Subcutaneous preadipocyte (primary cell): ENCODE data around the gene C2orf80. TPM values are rescaled to one million over a fixed set of nuclear protein-coding genes. Genes with fewer than 3 reads are reported as not detected.

ENCODE experiments used
- total RNA-seq: library from RNA; depleted of rRNA; stranded (reverse); fragments of >200 nt; gene quantifications from 2 replicates; pipeline ENCODE4 v1.2.3, GENCODE V29; 2012

The C2orf80 gene
- not detected in 2 replicates for total RNA-seq

DNA sequence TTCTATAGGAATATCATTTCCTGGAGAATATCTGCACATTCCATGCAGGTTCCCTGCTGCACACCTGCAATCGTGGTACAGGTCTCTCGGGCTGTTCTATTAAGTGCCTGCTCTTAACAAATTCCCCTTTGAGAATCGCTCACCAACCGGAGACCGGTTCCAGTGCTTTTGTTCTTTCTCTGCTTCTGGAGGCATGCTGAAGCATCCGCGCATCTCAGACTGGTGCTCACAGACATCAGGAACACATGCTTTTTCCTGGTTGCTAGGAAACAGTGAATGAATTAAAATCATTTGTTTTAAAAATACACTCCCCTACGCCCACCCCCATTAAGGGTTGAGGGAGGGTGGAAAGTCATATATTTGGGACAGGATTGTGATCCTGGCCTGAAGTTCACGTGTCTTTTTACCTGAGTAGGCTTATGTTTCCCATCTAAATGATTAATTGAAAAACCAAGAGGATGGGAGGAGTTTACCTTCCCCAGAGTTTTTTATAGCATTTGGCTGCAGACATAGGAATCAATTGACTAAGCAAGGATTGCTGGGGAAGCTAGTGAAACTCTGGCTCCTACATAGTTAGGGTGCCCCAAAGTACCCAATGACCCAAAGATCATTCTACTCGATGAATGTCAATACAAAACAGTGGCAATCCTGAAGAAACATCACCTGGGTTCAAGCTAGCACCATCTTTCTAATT lies at the start of gene C2orf80:
TSS of gene C2orf80 (minus strand) at position 221 of the 694 bp plus-strand sequence. CDS start 3,044 bp downstream, outside the sequence.

DNA sequence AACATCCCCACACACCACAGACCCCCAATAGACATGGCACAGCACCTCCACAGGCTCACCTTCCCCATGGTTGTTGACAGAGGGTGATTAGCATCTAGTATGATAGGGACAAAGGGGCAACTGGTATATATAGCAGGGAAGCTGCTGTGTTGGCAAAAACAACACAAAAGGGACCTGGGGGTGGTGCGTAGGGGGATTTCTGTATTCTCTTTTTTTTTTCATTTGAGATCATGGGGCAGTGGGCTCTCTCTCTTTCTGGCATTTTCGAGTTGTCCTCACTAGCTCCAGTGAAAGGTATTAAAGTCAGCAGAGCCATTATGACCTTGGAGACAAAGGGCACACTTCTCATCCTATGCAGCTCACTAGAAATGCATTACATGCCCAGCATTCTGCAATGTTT lies 26.3 kb downstream of the C2orf80 start, which contains the start of gene CRYGA:
TSS of gene CRYGA (minus strand) at position 101 of the 400 bp plus-strand sequence. CDS start at position 68, 33 bp downstream.

DNA sequence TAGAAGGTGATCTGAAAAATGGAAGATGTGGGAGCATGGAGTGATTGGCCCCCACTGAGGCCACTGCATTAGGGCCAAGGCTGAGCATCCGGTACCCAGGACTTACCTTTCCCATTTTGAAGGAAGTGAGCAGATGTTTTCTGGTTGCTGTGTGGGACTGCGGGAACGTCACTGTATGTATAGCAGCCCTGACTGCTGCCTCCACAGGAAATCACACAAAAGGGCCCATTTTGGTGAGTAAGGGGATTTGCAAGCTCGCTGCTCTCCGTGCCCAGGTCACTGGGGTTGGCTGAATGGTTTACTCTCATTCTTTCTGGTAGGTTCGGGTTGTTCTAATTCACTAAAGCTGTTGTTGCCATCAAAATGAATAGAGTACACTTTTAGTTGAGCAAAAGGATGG lies 43.8 kb downstream of the C2orf80 start, which contains the start of gene CRYGB:
TSS of gene CRYGB (minus strand) at position 153 of the 400 bp plus-strand sequence. CDS start at position 115, 38 bp downstream.

DNA sequence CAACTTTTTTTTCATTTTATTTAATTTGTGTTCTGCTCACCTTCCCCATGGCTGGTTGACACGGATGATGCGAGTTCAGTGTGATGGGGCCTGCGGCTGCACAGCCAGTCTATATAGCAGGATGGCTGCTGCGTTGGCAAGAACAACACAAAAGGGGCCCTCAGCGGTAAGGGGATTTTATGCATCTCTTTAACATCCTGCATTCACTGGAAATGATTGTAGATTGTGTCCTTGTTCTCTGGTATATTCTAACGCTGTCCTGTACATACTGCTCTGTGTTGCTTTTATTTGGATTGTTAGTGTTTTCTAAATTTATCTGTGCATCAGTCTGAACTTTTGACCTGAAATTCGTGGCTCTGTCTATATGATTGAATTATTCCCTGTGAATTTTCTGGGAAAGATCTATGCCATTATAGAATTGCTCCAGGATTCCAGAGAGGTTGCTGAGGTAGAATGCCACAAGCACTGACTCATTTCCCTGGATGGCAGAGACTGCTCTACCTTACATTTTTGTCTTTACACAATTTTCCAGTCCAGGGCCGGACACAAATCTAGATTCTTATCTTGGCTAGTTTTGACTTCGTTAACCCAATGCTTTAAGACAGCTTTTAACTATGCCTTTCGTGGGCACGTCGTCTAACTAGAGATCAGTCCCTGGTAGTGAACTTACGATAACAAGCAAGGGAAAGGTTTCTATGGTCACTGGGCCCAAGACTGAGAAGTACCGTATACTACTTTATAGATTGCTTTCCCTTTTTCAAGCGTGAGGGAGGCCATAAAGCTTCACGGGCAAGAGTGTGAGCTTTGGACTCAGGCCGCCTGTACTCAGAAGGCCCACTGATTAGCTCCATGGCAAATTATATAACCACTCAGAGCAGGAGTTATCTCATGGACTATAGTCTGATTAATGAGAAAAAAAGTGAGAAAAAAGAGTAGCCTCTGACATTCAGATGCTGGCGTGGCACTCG lies 59.8 kb downstream of the C2orf80 start, which contains the start of gene CRYGC:
TSS of gene CRYGC (minus strand) at position 85 of the 968 bp plus-strand sequence. CDS start at position 49, 36 bp downstream.

DNA sequence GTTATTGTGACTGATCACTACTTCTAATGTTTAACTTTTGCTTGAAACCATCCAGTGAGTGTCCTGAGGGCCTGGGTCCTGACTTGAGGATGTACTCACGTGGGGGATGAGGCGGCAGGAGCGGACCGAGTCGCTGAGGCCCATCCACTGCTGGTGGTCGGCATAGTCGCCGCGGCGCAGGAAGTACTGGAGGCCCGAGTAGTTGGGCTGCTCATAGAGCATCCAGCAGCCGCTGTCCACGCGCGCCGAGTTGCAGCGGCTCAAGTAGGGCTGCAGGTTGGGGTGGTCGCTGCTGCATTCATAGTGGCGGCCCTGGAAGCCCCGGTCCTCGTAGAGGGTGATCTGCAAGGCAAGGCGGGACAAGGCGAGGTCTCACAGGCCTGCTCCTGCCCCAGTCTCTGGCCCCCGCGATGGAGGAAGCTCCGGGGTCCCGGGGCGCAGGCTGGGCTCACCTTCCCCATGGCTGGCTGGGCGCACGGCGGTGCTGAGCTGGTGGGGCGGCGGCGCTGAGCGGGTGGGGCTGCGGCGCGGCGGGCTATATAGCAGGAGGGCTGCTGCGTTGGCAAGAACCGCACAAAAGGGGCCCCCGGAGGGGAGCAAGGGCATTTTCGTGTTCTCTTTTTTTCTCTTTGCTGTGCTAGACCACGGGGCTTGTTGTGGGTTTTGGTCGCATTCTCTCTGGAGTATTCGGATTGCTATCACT lies 65.7 kb downstream of the C2orf80 start, which contains the start of gene CRYGD:
TSS of gene CRYGD (minus strand) at position 512 of the 703 bp plus-strand sequence. CDS start at position 461, 51 bp downstream.

Other genes with a start within 250 kb of the C2orf80 start
- 10.3 and 13.7 TPM in 2 replicates for gene PLEKHM3, start 164.5 kb downstream of the C2orf80 start, total RNA-seq
- not detected in 2 replicates for gene CRYGD, start 65.5 kb downstream of the C2orf80 start, total RNA-seq
- gene CRYGC, start 60.2 kb downstream of the C2orf80 start, total RNA-seq = not detected in 2 replicates
- gene CRYGB, start 43.9 kb downstream of the C2orf80 start, total RNA-seq = not detected in 2 replicates
- gene CRYGA, start 26.4 kb downstream of the C2orf80 start, total RNA-seq = not detected in 2 replicates
- gene IDH1, start 65.0 kb upstream of the C2orf80 start, total RNA-seq = 127 and 133 TPM in 2 replicates
- gene PIKFYVE, start 76.2 kb upstream of the C2orf80 start, total RNA-seq = 29.8 and 38.5 TPM in 2 replicates
- gene PTH2R, start 216.8 kb upstream of the C2orf80 start, total RNA-seq = 0.20 and 0.37 TPM in 2 replicates